ENCODE data around the gene FHL3. TPM values are rescaled to one million over a fixed set of nuclear protein-coding genes. Genes with fewer than 3 reads are reported as not detected.

Gene FHL3
- total and polyA plus RNA-seq, 2 donors = 4.0 to 18.7 TPM

GRCh38 chr1:38015978-38016725 lies 10.8 kb upstream of the FHL3 start:
- Histone ChIP-seq H3K27ac (ENCODE audit: low read depth in 1 of 2, low read length in 1 of 2) (peak overlapping the region in 1 of 2 donors; percentile 32), H3K27me3 (ENCODE audit: control insufficient read depth in 2 of 2, insufficient read depth in 1 of 2, low read length in 1 of 2) (no peaks in the 10 kb centered on the region), H3K4me3 (ENCODE audit: low read length in 2 of 2) (no peak overlapping the region), H3K4me1 (ENCODE audit: control insufficient read depth in 2 of 2, insufficient read depth in 2 of 2, low read length in 2 of 2) (peaks cover 9 to 18% of the 10 kb centered on the region in 2 donors), H3K9me3 (ENCODE audit: control insufficient read depth in 2 of 2, insufficient read depth in 1 of 2, low read length in 1 of 2) (peaks cover 0 to 5% of the 10 kb centered on the region in 2 donors), H3K36me3 (ENCODE audit: control insufficient read depth in 2 of 2, insufficient read depth in 2 of 2, low read length in 1 of 2) (peaks cover 34 to 47% of the 10 kb centered on the region in 2 donors)
- DNase-seq (ENCODE audit: low read depth in 6 of 9, low spot score in 9 of 9) = no peak
- WGBS = 92% methylated on average over 6 of the region's 6 CpGs

GRCh38 chr1:38014724-38015424 lies 9.6 kb upstream of the FHL3 start:
- H3K4me3 ChIP-seq (ENCODE audit: low read length in 2 of 2) = no peak overlapping the region
- peaks cover 0 to 5% of the 10 kb centered on the region in 2 donors for H3K9me3 ChIP-seq (ENCODE audit: control insufficient read depth in 2 of 2, insufficient read depth in 1 of 2, low read length in 1 of 2)
- no peak for DNase-seq (ENCODE audit: low read depth in 6 of 9, low spot score in 9 of 9)
- H3K4me1 ChIP-seq (ENCODE audit: control insufficient read depth in 2 of 2, insufficient read depth in 2 of 2, low read length in 2 of 2) = peaks cover 9 to 21% of the 10 kb centered on the region in 2 donors
- H3K27ac ChIP-seq (ENCODE audit: low read depth in 1 of 2, low read length in 1 of 2) = no peak overlapping the region
- 95% methylated on average over 11 of the region's 11 CpGs for WGBS
- H3K27me3 ChIP-seq (ENCODE audit: control insufficient read depth in 2 of 2, insufficient read depth in 1 of 2, low read length in 1 of 2) = no peaks in the 10 kb centered on the region
- peaks cover 25 to 36% of the 10 kb centered on the region in 2 donors for H3K36me3 ChIP-seq (ENCODE audit: control insufficient read depth in 2 of 2, insufficient read depth in 2 of 2, low read length in 1 of 2)

- H3K36me3 ChIP-seq (ENCODE audit: control insufficient read depth in 2 of 2, insufficient read depth in 2 of 2, low read length in 1 of 2) = peaks cover 21 to 30% of the 10 kb centered on the region in 2 donors
- H3K27me3 ChIP-seq (ENCODE audit: control insufficient read depth in 2 of 2, insufficient read depth in 1 of 2, low read length in 1 of 2) = no peaks in the 10 kb centered on the region
- H3K27ac ChIP-seq (ENCODE audit: low read depth in 1 of 2, low read length in 1 of 2) = no peak overlapping the region
- peaks cover 0 to 5% of the 10 kb centered on the region in 2 donors for H3K9me3 ChIP-seq (ENCODE audit: control insufficient read depth in 2 of 2, insufficient read depth in 1 of 2, low read length in 1 of 2)
- peaks cover 9 to 28% of the 10 kb centered on the region in 2 donors for H3K4me1 ChIP-seq (ENCODE audit: control insufficient read depth in 2 of 2, insufficient read depth in 2 of 2, low read length in 2 of 2)
- 81% methylated on average over 4 of the region's 4 CpGs for whole genome bisulfite sequencing
- H3K4me3 ChIP-seq (ENCODE audit: low read length in 2 of 2) = no peak overlapping the region
- no peak for DNase-seq (ENCODE audit: low read depth in 6 of 9, low spot score in 9 of 9)
These were observed 8.9 kb upstream of the FHL3 start for GRCh38 chr1:38014171-38014570.

- WGBS = 21% methylated on average over 4 of the region's 4 CpGs
- H3K36me3 ChIP-seq (ENCODE audit: control insufficient read depth in 2 of 2, insufficient read depth in 2 of 2, low read length in 1 of 2) = peaks cover 18 to 21% of the 10 kb centered on the region in 2 donors
- DNase-seq (ENCODE audit: low read depth in 6 of 9, low spot score in 9 of 9) = no peak
- peak overlapping the region in 1 of 2 donors; percentile 92 for H3K27ac ChIP-seq (ENCODE audit: low read depth in 1 of 2, low read length in 1 of 2)
- peak overlapping the region; percentile 80 to 89 for H3K4me3 ChIP-seq (ENCODE audit: low read length in 2 of 2)
- peaks cover 9 to 32% of the 10 kb centered on the region in 2 donors for H3K4me1 ChIP-seq (ENCODE audit: control insufficient read depth in 2 of 2, insufficient read depth in 2 of 2, low read length in 2 of 2)
- H3K27me3 ChIP-seq (ENCODE audit: control insufficient read depth in 2 of 2, insufficient read depth in 1 of 2, low read length in 1 of 2) = no peaks in the 10 kb centered on the region
- H3K9me3 ChIP-seq (ENCODE audit: control insufficient read depth in 2 of 2, insufficient read depth in 1 of 2, low read length in 1 of 2) = peaks cover 0 to 5% of the 10 kb centered on the region in 2 donors
These were observed 7.9 kb upstream of the FHL3 start for GRCh38 chr1:38013227-38013622.

- H3K9me3 ChIP-seq (ENCODE audit: control insufficient read depth in 2 of 2, insufficient read depth in 1 of 2, low read length in 1 of 2) = peaks cover 0 to 5% of the 10 kb centered on the region in 2 donors
- peak; percentile 88 to 98 (median 95) for DNase-seq (ENCODE audit: low read depth in 6 of 9, low spot score in 9 of 9)
- H3K4me1 ChIP-seq (ENCODE audit: control insufficient read depth in 2 of 2, insufficient read depth in 2 of 2, low read length in 2 of 2) = peaks cover 9 to 32% of the 10 kb centered on the region in 2 donors
These were observed 7.3 kb upstream of the FHL3 start, which contains the start of gene UTP11 for GRCh38 chr1:38012363-38013226. Gene UTP11, plus strand, starts transcription at chr1:38012734. Its CDS starts 69 bp downstream, at chr1:38012803.

GRCh38 chr1:38009841-38010180 lies 4.5 kb upstream of the FHL3 start:
- peaks cover 0 to 3% of the 10 kb centered on the region in 2 donors for H3K36me3 ChIP-seq (ENCODE audit: control insufficient read depth in 2 of 2, insufficient read depth in 2 of 2, low read length in 1 of 2)
- WGBS = 88% methylated on average over 6 of the region's 6 CpGs
- DNase-seq (ENCODE audit: low read depth in 6 of 9, low spot score in 9 of 9) = no peak
- peaks cover 0 to 5% of the 10 kb centered on the region in 2 donors for H3K9me3 ChIP-seq (ENCODE audit: control insufficient read depth in 2 of 2, insufficient read depth in 1 of 2, low read length in 1 of 2)
- H3K4me3 ChIP-seq (ENCODE audit: low read length in 2 of 2) = no peak overlapping the region
- peaks cover 0 to under 1% of the 10 kb centered on the region in 2 donors for H3K27me3 ChIP-seq (ENCODE audit: control insufficient read depth in 2 of 2, insufficient read depth in 1 of 2, low read length in 1 of 2)
- H3K27ac ChIP-seq (ENCODE audit: low read depth in 1 of 2, low read length in 1 of 2) = no peak overlapping the region
- peaks cover 9 to 36% of the 10 kb centered on the region in 2 donors for H3K4me1 ChIP-seq (ENCODE audit: control insufficient read depth in 2 of 2, insufficient read depth in 2 of 2, low read length in 2 of 2)

More at GRCh38 chr1:38012363-38013226, 7.3 kb upstream of the FHL3 start, which contains the start of gene UTP11:
- H3K4me3 ChIP-seq (ENCODE audit: low read length in 2 of 2) = peak within 1 kb of the TSS; percentile 80 to 89
- WGBS = 2% methylated on average over 49 of the region's 49 CpGs
- H3K36me3 ChIP-seq (ENCODE audit: control insufficient read depth in 2 of 2, insufficient read depth in 2 of 2, low read length in 1 of 2) = peaks cover 12 to 14% of the 10 kb centered on the region in 2 donors
- H3K27ac ChIP-seq (ENCODE audit: low read depth in 1 of 2, low read length in 1 of 2) = peak within 1 kb of the TSS; percentile 92 to 94
- H3K27me3 ChIP-seq (ENCODE audit: control insufficient read depth in 2 of 2, insufficient read depth in 1 of 2, low read length in 1 of 2) = no peaks in the 10 kb centered on the region

- peak in 1 of 9 donors; percentile 70 for DNase-seq (ENCODE audit: low read depth in 6 of 9, low spot score in 9 of 9)
- Histone ChIP-seq H3K36me3 (ENCODE audit: control insufficient read depth in 2 of 2, insufficient read depth in 2 of 2, low read length in 1 of 2) (peaks cover 0 to 2% of the 10 kb centered on the region in 2 donors), H3K27me3 (ENCODE audit: control insufficient read depth in 2 of 2, insufficient read depth in 1 of 2, low read length in 1 of 2) (peaks cover 0 to 6% of the 10 kb centered on the region in 2 donors), H3K9me3 (ENCODE audit: control insufficient read depth in 2 of 2, insufficient read depth in 1 of 2, low read length in 1 of 2) (peaks cover 0 to 5% of the 10 kb centered on the region in 2 donors), H3K4me1 (ENCODE audit: control insufficient read depth in 2 of 2, insufficient read depth in 2 of 2, low read length in 2 of 2) (peaks cover 12 to 41% of the 10 kb centered on the region in 2 donors), H3K27ac (ENCODE audit: low read depth in 1 of 2, low read length in 1 of 2) (peak overlapping the region; percentile 46 to 55), H3K4me3 (ENCODE audit: low read length in 2 of 2) (no peak overlapping the region)
- 82% methylated on average over 8 of the region's 8 CpGs for WGBS
These were observed 4.0 kb upstream of the FHL3 start for GRCh38 chr1:38009088-38009840.

Data from thymus (tissue), 11 donors.